WTC11 (cell line): ENCODE data around the gene STRIP1.
"Not testable (repeated sequence)": the region's sequence is repeated elsewhere in the genome, so short reads cannot be mapped to it uniquely, and the experiment has no call there.

Experiments
- ATF1 ChIP-seq: sonication (generic); formaldehyde crosslinking; IDR thresholded peaks from 2 replicates; pipeline ENCODE4 v1.8.1; 2023; ENCODE audit warnings: mild to moderate bottlenecking, moderate library complexity, missing genetic modification reagents
- CTCF ChIP-seq: fragments of 200-600 bp; IDR thresholded peaks from 2 replicates; pipeline ENCODE4 v1.8.0; 2022; ENCODE audit warnings: antibody characterized with exemption
- ELF4 ChIP-seq: sonication (generic); formaldehyde crosslinking; IDR thresholded peaks from 2 replicates; pipeline ENCODE4 v1.8.1; 2022; ENCODE audit warnings: low read depth, mild to moderate bottlenecking, moderate library complexity, missing genetic modification reagents
- IRF2 ChIP-seq: sonication (generic); formaldehyde crosslinking; IDR thresholded peaks from 2 replicates; pipeline ENCODE4 v1.8.0; 2022; ENCODE audit warnings: low read depth, missing genetic modification reagents, borderline replicate concordance
- MAX ChIP-seq: sonication (generic); formaldehyde crosslinking; IDR thresholded peaks from 2 replicates; pipeline ENCODE4 v1.8.0; 2022; ENCODE audit warnings: mild to moderate bottlenecking, missing genetic modification reagents
- NFE2L1 ChIP-seq: sonication (generic); formaldehyde crosslinking; IDR thresholded peaks from 2 replicates; pipeline ENCODE4 v1.8.1; 2023; ENCODE audit warnings: missing genetic modification reagents
- TCF7 ChIP-seq: sonication (generic); formaldehyde crosslinking; IDR thresholded peaks from 2 replicates; pipeline ENCODE4 v1.8.0; 2022; ENCODE audit warnings: mild to moderate bottlenecking, low read depth, missing genetic modification reagents, moderate library complexity
- ZBTB21 ChIP-seq: sonication (generic); formaldehyde crosslinking; IDR thresholded peaks from 2 replicates; pipeline ENCODE4 v1.8.1; 2023; ENCODE audit warnings: mild to moderate bottlenecking, missing genetic modification reagents, borderline replicate concordance
- ZBTB43 ChIP-seq: sonication (generic); formaldehyde crosslinking; IDR thresholded peaks from 2 replicates; pipeline ENCODE4 v1.8.1; 2023; ENCODE audit warnings: mild to moderate bottlenecking, missing genetic modification reagents
- TF ChIP-seq, protein P1 (sequence below): sonication (generic); formaldehyde crosslinking; IDR thresholded peaks from 2 replicates; pipeline ENCODE4 v1.8.1; 2023; ENCODE audit warnings: mild to moderate bottlenecking, missing genetic modification reagents, moderate library complexity
- TF ChIP-seq, protein P2 (sequence below): sonication (generic); formaldehyde crosslinking; IDR thresholded peaks from 2 replicates; pipeline ENCODE4 v1.8.1; 2022; ENCODE audit warnings: missing genetic modification reagents, borderline replicate concordance
- TF ChIP-seq, protein P3 (sequence below): sonication (generic); formaldehyde crosslinking; IDR thresholded peaks from 2 replicates; pipeline ENCODE4 v1.8.0; 2022; ENCODE audit warnings: mild to moderate bottlenecking, missing genetic modification reagents

DNA sequence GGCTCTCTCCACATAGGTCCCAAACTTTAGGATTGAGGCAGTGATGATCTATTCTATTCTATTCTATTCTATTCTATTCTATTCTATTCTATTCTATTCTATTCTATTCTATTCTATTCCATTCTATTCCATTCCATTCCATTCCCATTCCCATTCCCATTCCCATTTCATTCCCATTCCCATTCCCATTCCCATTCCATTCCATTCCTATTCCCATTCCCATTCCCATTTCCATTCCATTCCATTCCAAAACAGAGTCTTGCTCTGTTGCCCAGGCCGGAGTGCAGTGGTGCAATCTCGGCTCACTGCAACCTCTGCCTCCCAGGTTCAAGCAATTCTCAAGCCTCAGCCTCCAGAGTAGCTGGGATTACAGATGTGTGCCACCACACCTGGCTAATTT, 45.6 kb downstream of the STRIP1 start:
- not testable (repeated sequence) for TF ChIP-seq ZBTB21 (CRISPR knock-in tag); ELF4 (CRISPR knock-in tag); NFE2L1 (CRISPR knock-in tag); TCF7 (CRISPR knock-in tag); CTCF; MAX (CRISPR knock-in tag); IRF2 (CRISPR knock-in tag); ZBTB43 (CRISPR knock-in tag); ATF1 (CRISPR knock-in tag)
- TF ChIP-seq, protein P1, sequence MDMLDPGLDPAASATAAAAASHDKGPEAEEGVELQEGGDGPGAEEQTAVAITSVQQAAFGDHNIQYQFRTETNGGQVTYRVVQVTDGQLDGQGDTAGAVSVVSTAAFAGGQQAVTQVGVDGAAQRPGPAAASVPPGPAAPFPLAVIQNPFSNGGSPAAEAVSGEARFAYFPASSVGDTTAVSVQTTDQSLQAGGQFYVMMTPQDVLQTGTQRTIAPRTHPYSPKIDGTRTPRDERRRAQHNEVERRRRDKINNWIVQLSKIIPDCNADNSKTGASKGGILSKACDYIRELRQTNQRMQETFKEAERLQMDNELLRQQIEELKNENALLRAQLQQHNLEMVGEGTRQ (CRISPR knock-in tag): not testable (repeated sequence)
- TF ChIP-seq, protein P2, sequence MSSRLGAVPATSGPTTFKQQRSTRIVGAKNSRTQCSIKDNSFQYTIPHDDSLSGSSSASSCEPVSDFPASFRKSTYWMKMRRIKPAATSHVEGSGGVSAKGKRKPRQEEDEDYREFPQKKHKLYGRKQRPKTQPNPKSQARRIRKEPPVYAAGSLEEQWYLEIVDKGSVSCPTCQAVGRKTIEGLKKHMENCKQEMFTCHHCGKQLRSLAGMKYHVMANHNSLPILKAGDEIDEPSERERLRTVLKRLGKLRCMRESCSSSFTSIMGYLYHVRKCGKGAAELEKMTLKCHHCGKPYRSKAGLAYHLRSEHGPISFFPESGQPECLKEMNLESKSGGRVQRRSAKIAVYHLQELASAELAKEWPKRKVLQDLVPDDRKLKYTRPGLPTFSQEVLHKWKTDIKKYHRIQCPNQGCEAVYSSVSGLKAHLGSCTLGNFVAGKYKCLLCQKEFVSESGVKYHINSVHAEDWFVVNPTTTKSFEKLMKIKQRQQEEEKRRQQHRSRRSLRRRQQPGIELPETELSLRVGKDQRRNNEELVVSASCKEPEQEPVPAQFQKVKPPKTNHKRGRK: not testable (repeated sequence)
- TF ChIP-seq, protein P3, sequence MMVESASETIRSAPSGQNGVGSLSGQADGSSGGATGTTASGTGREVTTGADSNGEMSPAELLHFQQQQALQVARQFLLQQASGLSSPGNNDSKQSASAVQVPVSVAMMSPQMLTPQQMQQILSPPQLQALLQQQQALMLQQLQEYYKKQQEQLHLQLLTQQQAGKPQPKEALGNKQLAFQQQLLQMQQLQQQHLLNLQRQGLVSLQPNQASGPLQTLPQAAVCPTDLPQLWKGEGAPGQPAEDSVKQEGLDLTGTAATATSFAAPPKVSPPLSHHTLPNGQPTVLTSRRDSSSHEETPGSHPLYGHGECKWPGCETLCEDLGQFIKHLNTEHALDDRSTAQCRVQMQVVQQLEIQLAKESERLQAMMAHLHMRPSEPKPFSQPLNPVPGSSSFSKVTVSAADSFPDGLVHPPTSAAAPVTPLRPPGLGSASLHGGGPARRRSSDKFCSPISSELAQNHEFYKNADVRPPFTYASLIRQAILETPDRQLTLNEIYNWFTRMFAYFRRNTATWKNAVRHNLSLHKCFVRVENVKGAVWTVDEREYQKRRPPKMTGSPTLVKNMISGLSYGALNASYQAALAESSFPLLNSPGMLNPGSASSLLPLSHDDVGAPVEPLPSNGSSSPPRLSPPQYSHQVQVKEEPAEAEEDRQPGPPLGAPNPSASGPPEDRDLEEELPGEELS (CRISPR knock-in tag): not testable (repeated sequence)
